Measurements from ENCODE around the gene CNOT6L.

DNA sequence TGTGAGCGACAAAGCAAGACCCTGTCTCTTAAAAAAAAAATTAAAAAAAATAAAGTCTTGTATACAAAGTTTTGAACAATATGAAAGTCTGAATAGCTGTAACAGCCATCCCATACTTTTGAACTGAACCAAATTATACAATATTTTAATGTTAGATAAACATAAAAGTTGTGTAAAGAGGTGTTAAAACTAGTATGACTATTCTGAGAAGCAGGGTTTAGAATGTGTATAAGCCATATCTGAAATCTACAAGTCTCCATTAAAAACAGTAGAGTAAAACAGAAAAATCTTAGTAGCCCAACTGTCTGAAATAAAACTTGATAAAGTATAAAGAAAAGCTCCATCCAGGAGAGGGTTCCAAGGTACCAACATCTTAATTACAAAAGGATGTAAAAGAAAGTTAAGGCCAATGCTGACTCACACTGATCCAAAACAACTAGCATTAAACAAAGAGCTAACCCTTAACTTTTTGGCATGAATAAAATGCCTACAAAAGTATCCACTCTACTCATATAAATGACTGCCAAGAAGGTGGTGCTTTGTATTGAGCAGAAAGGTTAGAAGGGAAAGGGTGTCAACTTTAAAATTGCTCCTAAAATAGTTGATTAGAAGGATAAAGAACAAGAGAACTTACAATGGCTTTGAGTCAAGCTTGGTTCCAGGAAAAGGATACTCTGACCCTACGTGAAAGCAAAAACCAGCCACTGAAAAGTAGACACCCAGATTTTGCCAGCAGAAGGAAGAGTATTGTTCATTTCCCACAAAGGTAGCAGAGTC, 18.5 kb downstream of the CNOT6L start:
- TF ChIP-seq, protein P1, sequence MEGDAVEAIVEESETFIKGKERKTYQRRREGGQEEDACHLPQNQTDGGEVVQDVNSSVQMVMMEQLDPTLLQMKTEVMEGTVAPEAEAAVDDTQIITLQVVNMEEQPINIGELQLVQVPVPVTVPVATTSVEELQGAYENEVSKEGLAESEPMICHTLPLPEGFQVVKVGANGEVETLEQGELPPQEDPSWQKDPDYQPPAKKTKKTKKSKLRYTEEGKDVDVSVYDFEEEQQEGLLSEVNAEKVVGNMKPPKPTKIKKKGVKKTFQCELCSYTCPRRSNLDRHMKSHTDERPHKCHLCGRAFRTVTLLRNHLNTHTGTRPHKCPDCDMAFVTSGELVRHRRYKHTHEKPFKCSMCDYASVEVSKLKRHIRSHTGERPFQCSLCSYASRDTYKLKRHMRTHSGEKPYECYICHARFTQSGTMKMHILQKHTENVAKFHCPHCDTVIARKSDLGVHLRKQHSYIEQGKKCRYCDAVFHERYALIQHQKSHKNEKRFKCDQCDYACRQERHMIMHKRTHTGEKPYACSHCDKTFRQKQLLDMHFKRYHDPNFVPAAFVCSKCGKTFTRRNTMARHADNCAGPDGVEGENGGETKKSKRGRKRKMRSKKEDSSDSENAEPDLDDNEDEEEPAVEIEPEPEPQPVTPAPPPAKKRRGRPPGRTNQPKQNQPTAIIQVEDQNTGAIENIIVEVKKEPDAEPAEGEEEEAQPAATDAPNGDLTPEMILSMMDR (optimal IDR thresholded peaks at IDR 0.05 in 1 of 3, IDR thresholded peaks at IDR 0.05 in 1 of 3, conservative IDR thresholded peaks at IDR 0.05 in 1 of 3; ENCODE audit: extremely low read depth in 1 of 3, insufficient read depth in 2 of 3, low read length in 3 of 3): no peak
- TF ChIP-seq EZH2 (IDR thresholded peaks at IDR 0.05; ENCODE audit: low read length): no peak

Data from keratinocyte (primary cell).